ENCODE measurements around the gene HDAC4.

Gene HDAC4

GRCh38 chr2:239093952-239094351, 306.9 kb downstream of the HDAC4 start:
- no peak for DNase-seq

- DNase-seq, result no peak
Measured at GRCh38 chr2:239093542-239093941, 307.3 kb downstream of the HDAC4 start.

- DNase-seq, result no peak
Measured at GRCh38 chr2:239092571-239093294, 308.1 kb downstream of the HDAC4 start.

- no peak for DNase-seq
Measured at GRCh38 chr2:239089884-239090283, 310.9 kb downstream of the HDAC4 start.

GRCh38 chr2:239087046-239087710, 313.6 kb downstream of the HDAC4 start:
- DNase-seq, result no peak

- no peak for DNase-seq
Measured at GRCh38 chr2:239086325-239087020, 314.3 kb downstream of the HDAC4 start.

- DNase-seq, result no peak
Measured at GRCh38 chr2:239085201-239085992, 315.4 kb downstream of the HDAC4 start.

- DNase-seq, result no peak
Measured at GRCh38 chr2:239084007-239084406, 316.8 kb downstream of the HDAC4 start.

GRCh38 chr2:239082425-239082824, 318.4 kb downstream of the HDAC4 start:
- no peak for DNase-seq

- DNase-seq, result no peak
Measured at GRCh38 chr2:239081622-239082021, 319.2 kb downstream of the HDAC4 start.

- no peak for DNase-seq
Measured at GRCh38 chr2:239081046-239081445, 319.8 kb downstream of the HDAC4 start.

- DNase-seq, result no peak
Measured at GRCh38 chr2:239079671-239080294, 321.0 kb downstream of the HDAC4 start.

GRCh38 chr2:239078128-239078924, 322.5 kb downstream of the HDAC4 start:
- DNase-seq, result no peak

- no peak for DNase-seq
Measured at GRCh38 chr2:239077260-239077659, 323.6 kb downstream of the HDAC4 start.

GRCh38 chr2:239075918-239076758, 324.7 kb downstream of the HDAC4 start:
- DNase-seq, result no peak

- DNase-seq, result no peak
Measured at GRCh38 chr2:239073745-239074530, 326.9 kb downstream of the HDAC4 start.

- no peak for DNase-seq
Measured at GRCh38 chr2:239073270-239073669, 327.6 kb downstream of the HDAC4 start.

- no peak for DNase-seq
Measured at GRCh38 chr2:239072786-239073185, 328.0 kb downstream of the HDAC4 start.

GRCh38 chr2:239070466-239070865, 330.4 kb downstream of the HDAC4 start:
- no peak for DNase-seq
